H4 (cell line): ENCODE measurements around the gene UBE2D3. TPM values are rescaled to one million over a fixed set of nuclear protein-coding genes. Genes with fewer than 3 reads are reported as not detected.
A peak's percentile ranks its signal among the peaks of the same experiment; 100 is the strongest.
"Not testable (repeated sequence)": the region's sequence is repeated elsewhere in the genome, so short reads cannot be mapped to it uniquely, and the experiment has no call there.

Source experiments
- DNase-seq: peaks from one replicate; pipeline ENCODE4 v3.0.0-alpha.2; 2015; ENCODE audit warnings: low spot score
- total RNA-seq: library from RNA; depleted of rRNA; stranded (reverse); fragments of >200 nt; shearing (Covaris generic); gene quantifications from 2 replicates; pipeline ENCODE4 v1.2.3, GENCODE V29; 2014

UBE2D3 gene
- total RNA-seq, 1 experiment from 2014 or later: 525 TPM

- no peak for DNase-seq
These were observed 2.5 kb upstream of the UBE2D3 start for GRCh38 chr4:102829803-102830202.

- no peak for DNase-seq
These were observed 1.1 kb upstream of the UBE2D3 start for GRCh38 chr4:102828497-102828808.

- peak; percentile 100 for DNase-seq
These were observed 534 bp upstream of the UBE2D3 start for GRCh38 chr4:102827674-102828496.

GRCh38 chr4:102826105-102826889, 1.1 kb downstream of the UBE2D3 start:
- no peak for DNase-seq

GRCh38 chr4:102825261-102826091, 1.9 kb downstream of the UBE2D3 start:
- peak; percentile 57 for DNase-seq

GRCh38 chr4:102824398-102824797, 3.0 kb downstream of the UBE2D3 start:
- no peak for DNase-seq

GRCh38 chr4:102823897-102824296, 3.5 kb downstream of the UBE2D3 start:
- DNase-seq: no peak

GRCh38 chr4:102823464-102823863, 3.9 kb downstream of the UBE2D3 start:
- no peak for DNase-seq

GRCh38 chr4:102819588-102820365, 7.6 kb downstream of the UBE2D3 start:
- DNase-seq: no peak

GRCh38 chr4:102819100-102819499, 8.3 kb downstream of the UBE2D3 start:
- DNase-seq: not testable (repeated sequence)

- DNase-seq: no peak
These were observed 9.6 kb downstream of the UBE2D3 start for GRCh38 chr4:102817613-102818268.

- DNase-seq: no peak
These were observed 10.2 kb downstream of the UBE2D3 start for GRCh38 chr4:102817021-102817605.

GRCh38 chr4:102815981-102816380, 11.4 kb downstream of the UBE2D3 start:
- DNase-seq: peak; percentile 51

- DNase-seq: no peak
These were observed 17.7 kb downstream of the UBE2D3 start for GRCh38 chr4:102809691-102810090.

GRCh38 chr4:102809190-102809589, 18.2 kb downstream of the UBE2D3 start:
- no peak for DNase-seq

GRCh38 chr4:102808009-102808408, 19.3 kb downstream of the UBE2D3 start:
- no peak for DNase-seq

- DNase-seq: no peak
These were observed 20.0 kb downstream of the UBE2D3 start for GRCh38 chr4:102807345-102807744.

GRCh38 chr4:102799816-102800215, 27.5 kb downstream of the UBE2D3 start:
- DNase-seq: no peak

GRCh38 chr4:102794999-102795398, 32.4 kb downstream of the UBE2D3 start:
- no peak for DNase-seq

- DNase-seq: no peak
These were observed 34.9 kb downstream of the UBE2D3 start for GRCh38 chr4:102792361-102792936.
